DOHH2 (cell line): ENCODE measurements around the gene PTPRN2.

ENCODE experiments used
- H3F3A ChIP-seq: fragments of 200-600 bp; sonication (generic), shearing (Covaris generic); 2 replicates; pipeline ENCODE4 v1.6.0; 2016; ENCODE audit warnings: antibody characterized with exemption, mild to moderate bottlenecking; ENCODE audit not compliant: control insufficient read depth, insufficient read depth
- H3K27ac ChIP-seq: fragments of 200-600 bp; sonication (generic); 2 replicates; pipeline ENCODE4 v1.5.1; 2014; ENCODE audit warnings: low read depth, mild to moderate bottlenecking, low read length, moderate library complexity
- H3K27me3 ChIP-seq: fragments of 200-600 bp; sonication (generic); 2 replicates; pipeline ENCODE4 v1.6.1; 2014; ENCODE audit warnings: mild to moderate bottlenecking, low read length, mixed read lengths; ENCODE audit not compliant: control insufficient read depth
- H3K36me3 ChIP-seq: fragments of 200-600 bp; sonication (generic); 2 replicates; pipeline ENCODE4 v1.6.1; 2014; ENCODE audit warnings: mild to moderate bottlenecking, low read length, moderate library complexity, mixed read lengths; ENCODE audit not compliant: control insufficient read depth
- H3K4me1 ChIP-seq: fragments of 200-600 bp; sonication (generic); 2 replicates; pipeline ENCODE4 v1.6.1; 2014; ENCODE audit warnings: mild to moderate bottlenecking, low read length, mixed read lengths; ENCODE audit not compliant: control insufficient read depth
- H3K4me2 ChIP-seq: fragments of 200-600 bp; sonication (generic); 2 replicates; pipeline ENCODE4 v1.6.0; 2014; ENCODE audit warnings: mild to moderate bottlenecking, low read length, moderate library complexity
- H3K4me3 ChIP-seq: fragments of 200-600 bp; sonication (generic); 2 replicates; pipeline ENCODE4 v1.5.1; 2014; ENCODE audit warnings: mild to moderate bottlenecking, low read length, mixed read lengths
- H3K79me2 ChIP-seq: fragments of 200-600 bp; sonication (generic); 2 replicates; pipeline ENCODE4 v1.6.1; 2014; ENCODE audit warnings: mild to moderate bottlenecking, low read length, mixed read lengths; ENCODE audit not compliant: control insufficient read depth
- H3K9me2 ChIP-seq: fragments of 200-600 bp; sonication (generic); replicated peaks from 2 replicates; pipeline ENCODE4 v1.6.1; 2014; ENCODE audit warnings: mild to moderate bottlenecking, low read length, mixed read lengths; ENCODE audit not compliant: control insufficient read depth
- H3K9me3 ChIP-seq: fragments of 200-600 bp; sonication (generic); 2 replicates; pipeline ENCODE4 v1.6.1; 2014; ENCODE audit warnings: antibody characterized with exemption, low read length, mixed read lengths; ENCODE audit not compliant: control insufficient read depth, insufficient read depth
- H4K20me1 ChIP-seq: fragments of 200-600 bp; sonication (generic); 2 replicates; pipeline ENCODE4 v1.6.0; 2014; ENCODE audit warnings: low read depth, mild to moderate bottlenecking, antibody characterized with exemption, low read length, moderate library complexity; ENCODE audit not compliant: control insufficient read depth, insufficient read depth
- EZH2phosphoT487 ChIP-seq: fragments of 200-600 bp; sonication (generic); IDR thresholded peaks from 2 replicates; pipeline ENCODE4 v1.6.1; 2017; ENCODE audit warnings: borderline replicate concordance, mild to moderate bottlenecking, antibody characterized with exemption, low read length, moderate library complexity, mixed read lengths
- TF ChIP-seq, protein P1 (sequence below): fragments of 200-600 bp; sonication (generic); IDR thresholded peaks from one replicate; pipeline ENCODE4 v1.5.1; 2014; ENCODE audit warnings: antibody characterized with exemption, mild to moderate bottlenecking, low read depth, low read length; ENCODE audit not compliant: poor library complexity, severe bottlenecking

Gene PTPRN2

DNA sequence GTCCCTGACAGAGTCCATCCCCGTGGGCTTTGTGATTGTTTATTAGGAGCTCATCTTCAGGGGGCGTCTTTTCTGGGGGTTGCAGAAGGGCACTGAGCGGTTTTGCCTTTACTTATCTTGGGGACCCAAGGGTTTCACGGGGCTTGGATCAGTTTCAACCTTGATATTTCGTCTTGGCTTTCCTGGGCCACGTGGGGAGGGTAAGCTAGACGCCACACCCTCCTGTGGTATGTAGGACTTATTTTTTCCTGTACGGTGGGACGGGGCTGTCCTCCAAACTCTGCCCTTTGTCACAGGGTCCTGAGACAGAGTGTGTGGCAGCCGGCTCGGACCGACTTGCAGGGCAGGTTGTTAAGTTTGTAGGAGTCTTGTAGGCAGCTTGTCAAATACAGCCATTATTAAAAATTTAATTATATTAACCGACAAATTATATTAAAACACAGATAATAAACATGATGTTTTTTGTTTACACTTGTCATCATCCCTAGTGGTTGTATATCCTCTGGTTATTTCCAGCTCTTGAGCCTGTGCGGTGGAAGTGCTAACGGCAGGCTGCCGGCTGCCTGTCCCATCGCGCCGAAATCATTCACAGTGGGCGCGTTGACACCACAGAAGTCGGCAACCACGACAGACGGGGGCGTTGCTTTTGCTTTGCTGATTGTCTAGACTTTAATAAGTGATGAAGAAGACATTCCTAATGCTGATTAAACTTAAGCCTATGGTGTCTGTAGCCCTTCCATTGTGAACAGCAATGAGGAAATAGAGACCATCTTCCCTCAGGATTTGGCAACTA lies 1057.7 kb downstream of the PTPRN2 start:
- Histone ChIP-seq H3K36me3 (no peaks in the 10 kb centered on the region), H3K4me2 (no peak overlapping the region), H3F3A (no peaks in the 10 kb centered on the region), H3K27ac (no peak overlapping the region), H3K79me2 (no peaks in the 10 kb centered on the region), H3K9me3 (no peaks in the 10 kb centered on the region), H3K4me1 (no peaks in the 10 kb centered on the region), H3K9me2 (no peaks in the 10 kb centered on the region), H3K4me3 (no peak overlapping the region), H4K20me1 (no peaks in the 10 kb centered on the region), H3K27me3 (no peaks in the 10 kb centered on the region)
- TF ChIP-seq, protein P1, sequence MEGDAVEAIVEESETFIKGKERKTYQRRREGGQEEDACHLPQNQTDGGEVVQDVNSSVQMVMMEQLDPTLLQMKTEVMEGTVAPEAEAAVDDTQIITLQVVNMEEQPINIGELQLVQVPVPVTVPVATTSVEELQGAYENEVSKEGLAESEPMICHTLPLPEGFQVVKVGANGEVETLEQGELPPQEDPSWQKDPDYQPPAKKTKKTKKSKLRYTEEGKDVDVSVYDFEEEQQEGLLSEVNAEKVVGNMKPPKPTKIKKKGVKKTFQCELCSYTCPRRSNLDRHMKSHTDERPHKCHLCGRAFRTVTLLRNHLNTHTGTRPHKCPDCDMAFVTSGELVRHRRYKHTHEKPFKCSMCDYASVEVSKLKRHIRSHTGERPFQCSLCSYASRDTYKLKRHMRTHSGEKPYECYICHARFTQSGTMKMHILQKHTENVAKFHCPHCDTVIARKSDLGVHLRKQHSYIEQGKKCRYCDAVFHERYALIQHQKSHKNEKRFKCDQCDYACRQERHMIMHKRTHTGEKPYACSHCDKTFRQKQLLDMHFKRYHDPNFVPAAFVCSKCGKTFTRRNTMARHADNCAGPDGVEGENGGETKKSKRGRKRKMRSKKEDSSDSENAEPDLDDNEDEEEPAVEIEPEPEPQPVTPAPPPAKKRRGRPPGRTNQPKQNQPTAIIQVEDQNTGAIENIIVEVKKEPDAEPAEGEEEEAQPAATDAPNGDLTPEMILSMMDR: no peak
- no peak for TF ChIP-seq EZH2phosphoT487

DNA sequence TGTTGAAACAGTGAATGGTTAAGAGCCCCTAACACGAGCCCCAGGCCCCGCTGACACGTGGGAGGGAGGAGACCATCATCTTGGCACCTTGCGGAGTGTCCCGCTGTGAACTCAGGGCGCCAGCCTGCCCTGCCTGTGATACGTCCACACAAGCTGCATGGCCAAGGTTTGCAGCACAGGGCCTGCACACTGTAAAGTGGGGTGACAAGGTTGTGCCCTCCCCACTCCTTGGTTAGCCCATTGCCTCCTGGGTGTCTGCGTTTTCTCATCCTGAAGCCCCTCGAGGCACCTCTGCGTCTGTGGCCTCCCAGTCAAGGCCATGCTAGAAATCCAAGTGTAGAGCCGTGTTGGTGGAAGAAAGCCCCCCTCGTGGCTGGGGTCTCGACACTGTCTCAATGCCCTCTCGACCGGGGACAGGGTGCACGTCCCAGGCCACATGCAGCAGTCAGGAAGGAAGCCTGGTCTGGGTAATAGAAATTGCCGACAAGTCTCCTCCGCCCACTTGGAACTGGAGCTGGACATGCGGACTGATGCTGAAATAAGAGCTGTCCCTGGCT lies 1058.8 kb downstream of the PTPRN2 start:
- no peak overlapping the region for H3K4me2 ChIP-seq
- no peak overlapping the region for H3K4me3 ChIP-seq
- no peaks in the 10 kb centered on the region for H3K27me3 ChIP-seq
- no peaks in the 10 kb centered on the region for H3F3A ChIP-seq
- no peaks in the 10 kb centered on the region for H3K79me2 ChIP-seq
- TF ChIP-seq, protein P1: no peak
- TF ChIP-seq EZH2phosphoT487: no peak
- no peaks in the 10 kb centered on the region for H3K36me3 ChIP-seq
- H3K4me1 ChIP-seq: no peaks in the 10 kb centered on the region
- H4K20me1 ChIP-seq: no peaks in the 10 kb centered on the region
- no peaks in the 10 kb centered on the region for H3K9me2 ChIP-seq
- no peak overlapping the region for H3K27ac ChIP-seq
- no peaks in the 10 kb centered on the region for H3K9me3 ChIP-seq

- no peak for TF ChIP-seq EZH2phosphoT487
- TF ChIP-seq, protein P1: no peak
- no peaks in the 10 kb centered on the region for H3K27me3 ChIP-seq
Measured at GRCh38 chr7:157527686-157528085, 1059.9 kb downstream of the PTPRN2 start.

More at GRCh38 chr7:157527686-157528085, 1059.9 kb downstream of the PTPRN2 start:
- no peaks in the 10 kb centered on the region for H3K79me2 ChIP-seq
- H3K4me1 ChIP-seq: no peaks in the 10 kb centered on the region
- no peaks in the 10 kb centered on the region for H3F3A ChIP-seq
- H3K9me2 ChIP-seq: no peaks in the 10 kb centered on the region
- H3K27ac ChIP-seq: no peak overlapping the region
- H3K4me3 ChIP-seq: no peak overlapping the region
- H3K9me3 ChIP-seq: no peaks in the 10 kb centered on the region
- no peak overlapping the region for H3K4me2 ChIP-seq
- no peaks in the 10 kb centered on the region for H3K36me3 ChIP-seq
- no peaks in the 10 kb centered on the region for H4K20me1 ChIP-seq
